ENCODE data around the gene ZNF716. TPM values are rescaled to one million over a fixed set of nuclear protein-coding genes. Genes with fewer than 3 reads are reported as not detected.
"Not testable (repeated sequence)": the region's sequence is repeated elsewhere in the genome, so short reads cannot be mapped to it uniquely, and the experiment has no call there.

Gene ZNF716
- total RNA-seq, 1 donor from 2014 or later: not detected

GRCh38 chr7:57425969-57426628 lies 23.9 kb upstream of the ZNF716 start:
- DNase-seq (ENCODE audit: low spot score): no peak

DNA sequence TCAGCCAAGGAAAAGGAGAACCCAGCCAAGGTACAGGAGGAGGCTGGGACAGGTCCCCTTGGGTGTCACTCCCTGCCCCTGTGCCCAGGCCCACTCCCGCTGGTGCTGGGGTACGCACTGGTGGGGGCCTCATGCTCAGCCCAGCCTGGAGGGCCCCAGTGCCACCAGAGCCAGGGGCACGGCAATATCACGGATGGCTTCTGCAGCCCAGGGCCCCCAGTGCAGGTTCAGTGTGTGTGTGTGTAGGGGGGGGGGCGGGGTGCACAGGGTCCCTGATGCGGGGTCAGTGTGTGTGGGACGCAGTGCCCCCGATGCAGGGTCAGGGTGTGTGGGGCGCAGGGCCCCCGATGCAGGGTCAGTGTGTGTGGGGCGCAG lies 23.4 kb upstream of the ZNF716 start:
- no peak for DNase-seq (ENCODE audit: low spot score)

DNA sequence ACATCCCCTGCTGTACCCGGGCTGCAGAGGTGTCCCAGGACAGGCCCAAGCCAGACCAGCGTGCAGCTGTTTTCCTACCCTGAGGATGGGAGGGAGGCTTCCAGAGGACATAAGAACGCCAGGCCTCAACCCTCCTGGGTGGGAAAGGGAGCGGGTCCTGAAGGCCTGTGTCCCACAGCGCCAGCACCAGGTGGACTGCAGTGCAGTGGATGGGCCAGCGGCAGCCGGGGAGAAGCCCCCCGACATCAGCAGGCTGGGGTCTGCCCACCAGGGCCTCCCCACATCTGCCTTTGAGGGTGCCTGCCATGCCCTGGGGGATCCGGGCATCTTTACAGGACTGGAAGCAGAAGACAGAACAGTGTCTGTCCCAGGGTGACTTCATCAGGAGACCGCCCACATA lies 22.8 kb upstream of the ZNF716 start:
- DNase-seq (ENCODE audit: low spot score): no peak

GRCh38 chr7:57427594-57427993 lies 22.4 kb upstream of the ZNF716 start:
- no peak for DNase-seq (ENCODE audit: low spot score)

DNA sequence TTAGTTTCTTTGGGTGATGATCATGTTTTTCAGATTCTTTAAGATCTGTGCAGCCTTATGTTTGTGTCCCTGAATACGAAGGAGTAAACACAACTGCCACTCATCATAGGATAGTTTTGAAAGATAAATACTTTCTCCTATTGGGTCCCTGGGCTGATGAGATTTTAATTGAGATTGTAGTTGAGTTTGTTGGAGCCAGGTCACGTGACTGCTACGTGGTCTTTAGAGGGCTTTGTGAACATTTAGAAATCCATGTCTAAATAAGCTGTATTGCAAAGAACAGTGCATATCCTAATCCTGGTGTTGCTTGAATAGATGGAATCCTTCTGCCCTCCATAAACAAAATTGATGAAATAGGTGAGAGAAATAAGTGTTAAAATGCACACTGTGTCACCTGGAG lies 17.4 kb upstream of the ZNF716 start:
- no peak for DNase-seq (ENCODE audit: low spot score)

DNA sequence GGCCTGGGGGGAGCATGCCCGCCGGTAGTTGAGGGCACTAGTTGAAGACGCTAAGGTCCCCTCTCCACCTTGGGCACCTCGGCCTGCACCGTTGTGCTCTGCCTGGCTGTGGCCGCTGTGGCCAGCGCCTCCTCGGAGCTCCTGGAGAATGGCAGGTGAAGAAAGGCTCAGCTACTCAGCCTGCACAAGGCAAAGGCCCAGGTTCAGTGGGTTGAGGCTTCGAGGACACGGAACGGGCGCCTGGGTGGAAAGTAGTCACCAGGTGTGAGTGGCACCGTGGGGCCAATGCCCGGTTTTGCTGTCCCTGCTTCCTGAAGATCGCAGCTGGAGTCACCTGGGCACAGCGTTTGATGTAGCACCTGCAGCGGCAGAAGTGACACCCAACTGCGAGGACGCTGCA lies 12.4 kb upstream of the ZNF716 start:
- no peak for DNase-seq (ENCODE audit: low spot score)

DNA sequence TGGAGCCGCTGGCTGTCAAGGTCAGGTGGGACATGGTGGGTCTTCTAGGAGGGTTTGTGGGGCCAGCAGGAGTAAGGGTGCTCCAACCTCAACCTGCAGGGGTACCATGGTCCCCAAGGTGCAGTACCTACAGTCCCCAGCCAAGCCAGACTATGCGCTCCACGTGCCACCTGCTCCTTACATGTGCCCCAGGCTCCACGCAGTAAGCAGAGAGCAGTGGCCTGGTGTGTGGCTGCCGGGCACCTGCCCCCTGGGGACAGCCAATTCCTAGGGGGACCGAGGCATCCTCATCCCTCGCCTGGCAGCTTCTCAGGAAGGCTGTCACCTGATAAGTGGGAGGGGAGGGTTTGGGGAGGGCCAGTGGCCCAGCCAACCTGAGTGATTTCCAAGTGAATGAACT lies 11.7 kb upstream of the ZNF716 start:
- no peak for DNase-seq (ENCODE audit: low spot score)

DNA sequence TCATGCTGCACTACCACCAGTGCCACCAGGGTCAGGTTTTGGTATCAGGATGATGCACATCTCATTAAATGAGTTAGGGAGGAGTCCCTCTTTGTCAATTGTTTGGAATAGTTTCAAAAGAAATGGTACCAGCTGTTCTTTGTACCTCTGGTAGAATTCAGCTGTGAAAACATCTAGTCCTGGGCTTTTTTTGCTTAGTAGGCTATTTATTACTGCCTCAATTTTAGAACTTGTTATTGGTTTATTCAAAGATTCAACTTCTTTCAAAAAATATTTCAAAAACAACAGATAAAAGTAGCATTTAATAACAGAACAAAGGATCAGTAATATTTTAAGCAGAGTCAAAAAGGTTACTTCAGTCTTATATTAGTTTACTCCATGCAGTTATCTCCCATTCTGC lies 6.4 kb upstream of the ZNF716 start:
- DNase-seq (ENCODE audit: low spot score): no peak

DNA sequence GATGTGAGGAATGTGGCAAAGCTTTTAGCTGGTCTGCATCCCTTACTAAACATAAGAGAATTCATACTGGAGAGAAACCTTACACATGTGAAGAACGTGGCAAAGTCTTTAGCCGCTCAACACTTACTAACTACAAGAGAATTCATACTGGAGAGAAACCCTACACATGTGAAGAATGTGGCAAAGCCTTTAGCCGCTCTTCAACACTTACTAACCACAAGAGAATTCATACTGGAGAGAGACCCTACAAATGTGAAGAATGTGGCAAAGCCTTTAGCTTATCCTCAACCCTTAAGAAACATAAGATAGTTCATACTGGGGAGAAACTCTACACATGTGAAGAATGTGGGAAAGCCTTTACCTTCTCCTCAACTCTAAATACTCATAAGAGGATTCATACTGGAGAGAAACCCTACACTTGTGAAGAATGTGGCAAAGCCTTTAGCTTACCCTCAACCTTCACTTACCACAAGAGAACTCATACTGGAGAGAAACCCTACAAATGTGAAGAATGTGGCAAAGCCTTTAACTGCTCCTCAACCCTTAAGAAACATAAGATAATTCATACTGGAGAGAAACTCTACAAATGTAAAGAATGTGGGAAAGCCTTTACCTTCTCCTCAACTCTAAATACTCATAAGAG lies 19.3 kb downstream of the ZNF716 start:
- DNase-seq (ENCODE audit: low spot score): not testable (repeated sequence)

- DNase-seq (ENCODE audit: low spot score): not testable (repeated sequence)
Measured at GRCh38 chr7:57480304-57480703, 30.3 kb downstream of the ZNF716 start.

DNA sequence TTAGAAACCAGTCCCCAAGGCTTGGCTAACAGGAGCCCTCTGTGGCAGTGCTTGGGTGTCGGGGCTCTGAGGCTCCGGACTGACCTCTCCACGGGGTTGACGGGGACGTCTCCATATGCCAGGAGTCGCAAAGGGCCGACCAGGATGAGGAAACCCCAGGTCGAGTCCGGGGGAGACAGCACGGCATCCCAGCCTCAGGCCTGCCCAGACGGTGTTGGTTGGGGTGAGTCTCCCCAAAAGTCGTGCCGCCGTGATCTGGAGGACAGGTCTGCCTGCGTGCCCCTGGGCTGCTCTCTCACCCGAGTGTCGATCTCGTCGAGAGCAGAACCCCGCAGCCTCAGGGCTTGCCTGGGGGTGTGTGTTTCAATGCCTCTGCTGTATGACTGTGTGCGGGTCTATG lies 35.0 kb downstream of the ZNF716 start:
- not testable (repeated sequence) for DNase-seq (ENCODE audit: low spot score)

DNA sequence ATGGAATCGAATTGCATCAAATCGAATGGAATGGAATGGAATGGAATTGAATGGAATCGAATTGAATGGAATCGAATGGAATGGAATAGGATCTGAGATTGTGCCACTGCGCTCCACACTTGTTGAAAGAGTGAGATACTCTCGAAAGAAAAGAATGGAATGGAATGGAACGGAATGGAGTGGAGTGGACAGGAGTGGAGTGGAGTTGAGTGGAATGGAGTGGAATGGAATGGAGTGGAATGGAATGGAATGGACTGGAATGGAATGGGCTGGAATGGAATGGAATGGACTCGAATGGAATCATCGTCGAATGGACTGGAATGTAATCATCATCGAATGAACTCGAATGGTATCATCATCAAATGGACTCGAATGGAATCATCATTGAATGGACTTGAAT lies 38.0 kb downstream of the ZNF716 start:
- no peak for DNase-seq (ENCODE audit: low spot score)

DNA sequence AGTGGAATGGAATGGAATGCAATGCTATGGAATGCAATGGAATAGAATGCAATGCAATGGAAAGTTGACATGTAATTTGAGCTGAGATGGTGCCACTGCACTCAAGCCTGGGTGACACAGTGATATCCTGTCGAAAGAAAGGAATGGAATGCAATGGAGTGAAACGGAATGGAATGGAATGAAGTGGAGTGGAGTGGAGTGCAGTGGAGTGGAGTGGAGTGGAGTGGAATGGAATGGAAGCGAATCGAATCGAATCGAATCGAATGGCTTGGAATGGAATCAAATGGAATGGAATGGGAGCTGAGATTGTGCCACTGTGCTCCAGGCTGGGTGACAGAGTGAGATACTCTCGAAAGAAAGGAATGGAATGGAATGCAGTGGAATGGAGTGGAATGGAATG lies 45.1 kb downstream of the ZNF716 start:
- not testable (repeated sequence) for DNase-seq (ENCODE audit: low spot score)

DNA sequence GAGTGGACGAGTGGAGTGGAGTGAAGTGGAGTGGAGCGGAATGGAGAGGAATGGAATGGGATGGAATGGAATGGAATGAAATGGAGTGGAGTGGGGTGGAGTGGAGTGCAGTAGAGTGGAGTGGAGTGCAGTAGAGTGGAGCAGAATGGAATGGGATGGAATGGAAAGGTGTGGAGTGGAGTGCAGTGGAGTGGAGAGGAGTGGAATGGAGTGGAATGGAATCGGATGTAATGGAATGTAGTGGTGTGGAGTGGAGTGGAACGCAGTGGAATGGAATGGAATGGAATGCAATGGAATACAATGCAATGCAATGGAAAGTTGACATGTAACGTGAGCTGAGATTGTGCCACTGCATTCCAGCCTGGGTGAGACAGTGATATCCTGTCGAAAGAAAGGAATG lies 46.4 kb downstream of the ZNF716 start:
- no peak for DNase-seq (ENCODE audit: low spot score)

- DNase-seq (ENCODE audit: low spot score): no peak
Measured at GRCh38 chr7:57505176-57505575, 55.2 kb downstream of the ZNF716 start.

Small RNA genes within 50 kb of the gene (microRNA-seq; reads per million reads assigned to microRNA genes)
- not detected for gene MIR3147 (ENCODE audit: borderline number of aligned reads)

Data from mesenteric fat pad (tissue), 1 donor.